Kidney (tissue), 14 donors: ENCODE results near the gene TBCK. TPM values are rescaled to one million over a fixed set of nuclear protein-coding genes. Genes with fewer than 3 reads are reported as not detected.

Source experiments
- DNase-seq, 5 donors: peaks; one replicate each; pipeline ENCODE4 v3.0.0-alpha.2; 2013 to 2020
- FAIRE-seq: peaks from 2 replicates; lab custom pipeline; 2012; peaks lifted over from hg19 to GRCh38; lab: Jason Lieb, UNC
- H3K27ac ChIP-seq, 2 donors: one replicate each; pipeline ENCODE4 v1.7.0; 2013; ENCODE audit warnings: low read depth in 2 of 2, low read length in 2 of 2, inconsistent platforms in 1 of 2
- H3K27me3 ChIP-seq: one replicate; pipeline ENCODE4 v1.7.1; 2013; ENCODE audit warnings: low read length, inconsistent platforms; ENCODE audit not compliant: control insufficient read depth, insufficient read depth
- H3K36me3 ChIP-seq, 3 donors: one replicate each; pipeline versions ENCODE4 v1.7.0 to v1.7.1; 2013; ENCODE audit warnings: low read length in 3 of 3, control low read depth in 1 of 3, inconsistent platforms in 1 of 3; ENCODE audit not compliant: insufficient read depth in 3 of 3, control insufficient read depth in 2 of 3
- H3K4me1 ChIP-seq, 3 donors: one replicate each; pipeline versions ENCODE4 v1.7.0 to v1.7.1; 2013; ENCODE audit warnings: low read length in 3 of 3, inconsistent platforms in 1 of 3, low read depth in 1 of 3; ENCODE audit not compliant: control insufficient read depth in 2 of 3, insufficient read depth in 2 of 3
- H3K4me3 ChIP-seq, 3 donors: one replicate each; pipeline versions ENCODE4 v1.7.0 to v1.8.1; 2013; ENCODE audit warnings: low read length in 3 of 3, control low read depth in 1 of 3, inconsistent platforms in 1 of 3
- H3K9ac ChIP-seq, 3 donors: one replicate each; pipeline versions ENCODE4 v1.7.0 to v1.7.1; 2013; ENCODE audit warnings: low read length in 3 of 3, control low read depth in 1 of 3, inconsistent platforms in 1 of 3
- H3K9me3 ChIP-seq, 3 donors: one replicate each; pipeline versions ENCODE4 v1.7.0 to v1.7.1; 2013; ENCODE audit warnings: low read length in 3 of 3, control low read depth in 1 of 3, inconsistent platforms in 1 of 3; ENCODE audit not compliant: control insufficient read depth in 2 of 3, insufficient read depth in 1 of 3
- intact Hi-C: fragments of 100-400 bp; cut with DNase I; formaldehyde crosslinking; loops from one replicate; pipeline ENCODE4 v1.11.1; 2022
- polyA plus RNA-seq: library from polyadenylated mRNA; stranded (reverse); fragments of 350-450 nt; fragmentation: Illumina TruSeq; extraction: RNeasy Lipid Tissue Mini Kit (QIAGEN cat#74804); gene quantifications from one replicate; pipeline ENCODE4 v1.2.3, GENCODE V29; 2014; ENCODE audit warnings: low read depth, low replicate concordance; ENCODE audit not compliant: insufficient read depth
- total RNA-seq: library from RNA; stranded (reverse); fragmentation: NEBNext Ultra II Directional; extraction: Animal tissue kit (Norgen Biotek cat#: 25700); gene quantifications from one replicate; pipeline ENCODE4 v1.2.1, GENCODE V29; 2021
- TF ChIP-seq, protein P1 (sequence below): IDR thresholded peaks from 3 replicates; pipeline ENCODE4 v1.5.1; 2012; ENCODE audit warnings: mild to moderate bottlenecking, moderate library complexity, borderline replicate concordance; ENCODE audit not compliant: insufficient read depth; ENCODE audit errors: extremely low read depth
- donor health status: control.
- donor health status: control.
- donor health status: control.
- donor health status: control.
- donor health status: control.
- donor health status: DM: yes; HTN: yes; CAD: no.
- donor health status: Normal renal cell carcinoma (clear cell type).

TBCK gene
- total and polyA plus RNA-seq, 2 donors from 2014 or later, result 15.8 to 50.0 TPM

GRCh38 chr4:106337916-106338315 lies 21.9 kb upstream of the TBCK start:
- Histone ChIP-seq H3K4me3 (no peak overlapping the region), H3K27ac (no peak overlapping the region), H3K9ac (no peak overlapping the region), H3K4me1 (no peaks in the 10 kb centered on the region), H3K9me3 (peaks cover 0 to 4% (median 1%) of the 10 kb centered on the region in 3 donors), H3K36me3 (peaks cover 7 to 26% (median 11%) of the 10 kb centered on the region in 3 donors), H3K27me3 (no peaks in the 10 kb centered on the region)
- intact Hi-C loops, result no loop called here
- TF ChIP-seq, protein P1, sequence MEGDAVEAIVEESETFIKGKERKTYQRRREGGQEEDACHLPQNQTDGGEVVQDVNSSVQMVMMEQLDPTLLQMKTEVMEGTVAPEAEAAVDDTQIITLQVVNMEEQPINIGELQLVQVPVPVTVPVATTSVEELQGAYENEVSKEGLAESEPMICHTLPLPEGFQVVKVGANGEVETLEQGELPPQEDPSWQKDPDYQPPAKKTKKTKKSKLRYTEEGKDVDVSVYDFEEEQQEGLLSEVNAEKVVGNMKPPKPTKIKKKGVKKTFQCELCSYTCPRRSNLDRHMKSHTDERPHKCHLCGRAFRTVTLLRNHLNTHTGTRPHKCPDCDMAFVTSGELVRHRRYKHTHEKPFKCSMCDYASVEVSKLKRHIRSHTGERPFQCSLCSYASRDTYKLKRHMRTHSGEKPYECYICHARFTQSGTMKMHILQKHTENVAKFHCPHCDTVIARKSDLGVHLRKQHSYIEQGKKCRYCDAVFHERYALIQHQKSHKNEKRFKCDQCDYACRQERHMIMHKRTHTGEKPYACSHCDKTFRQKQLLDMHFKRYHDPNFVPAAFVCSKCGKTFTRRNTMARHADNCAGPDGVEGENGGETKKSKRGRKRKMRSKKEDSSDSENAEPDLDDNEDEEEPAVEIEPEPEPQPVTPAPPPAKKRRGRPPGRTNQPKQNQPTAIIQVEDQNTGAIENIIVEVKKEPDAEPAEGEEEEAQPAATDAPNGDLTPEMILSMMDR, result no peak
- FAIRE-seq (no peak), DNase-seq (no peak)

GRCh38 chr4:106336618-106337017 lies 20.6 kb upstream of the TBCK start:
- no peak for FAIRE-seq
- TF ChIP-seq, protein P1, result no peak
- H3K4me1 ChIP-seq, result no peaks in the 10 kb centered on the region
- peaks cover 7 to 29% (median 13%) of the 10 kb centered on the region in 3 donors for H3K36me3 ChIP-seq
- no peak overlapping the region for H3K27ac ChIP-seq
- intact Hi-C loops, result no loop called here
- no peak overlapping the region for H3K9ac ChIP-seq
- DNase-seq, result peak in 1 of 5 donors; percentile 2
- H3K4me3 ChIP-seq, result no peak overlapping the region
- no peaks in the 10 kb centered on the region for H3K27me3 ChIP-seq
- H3K9me3 ChIP-seq, result peaks cover 0 to 4% (median 1%) of the 10 kb centered on the region in 3 donors

DNA sequence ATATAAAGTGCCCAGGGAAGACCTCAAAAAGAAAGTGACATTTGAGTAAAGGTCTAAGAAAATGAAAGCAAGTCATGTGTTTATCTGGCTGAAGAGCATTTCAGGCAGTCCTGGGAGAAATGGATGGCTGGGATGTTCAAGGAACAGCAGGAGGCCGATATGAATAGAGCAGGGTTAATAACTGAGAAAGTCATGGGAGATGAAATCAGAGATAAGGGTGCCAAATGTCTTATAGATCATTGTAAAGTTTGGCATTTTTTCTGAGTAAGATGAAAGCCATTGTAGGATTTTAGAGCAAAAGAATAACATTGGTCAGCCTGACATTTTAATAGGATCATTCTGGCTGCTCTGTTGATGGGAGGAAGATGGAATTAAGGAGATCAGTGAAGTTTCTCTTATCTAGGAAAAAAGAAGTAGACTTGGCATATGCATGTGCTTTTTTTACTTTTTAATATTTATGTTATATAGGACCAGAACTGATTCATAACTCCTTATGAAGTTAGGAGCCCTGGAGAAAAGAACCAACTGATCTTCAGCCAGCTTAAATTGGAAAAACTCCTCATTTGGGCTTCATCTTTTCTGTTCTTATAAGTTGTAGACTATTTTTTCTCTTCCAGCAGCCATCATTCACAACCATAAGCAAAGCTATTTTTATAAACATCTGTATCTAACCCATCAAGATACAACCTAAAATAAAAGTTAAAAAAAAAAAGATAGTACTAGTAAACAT lies 18.9 kb upstream of the TBCK start:
- peaks cover 0 to 4% (median 1%) of the 10 kb centered on the region in 3 donors for H3K9me3 ChIP-seq
- H3K4me3 ChIP-seq, result no peak overlapping the region
- intact Hi-C loops, result no loop called here
- peaks cover 5 to 30% (median 14%) of the 10 kb centered on the region in 3 donors for H3K36me3 ChIP-seq
- FAIRE-seq (no peak), DNase-seq (peak in 1 of 5 donors; percentile 7)
- no peak overlapping the region for H3K9ac ChIP-seq
- H3K27ac ChIP-seq, result no peak overlapping the region
- TF ChIP-seq, protein P1, result no peak
- no peaks in the 10 kb centered on the region for H3K4me1 ChIP-seq
- H3K27me3 ChIP-seq, result no peaks in the 10 kb centered on the region
